Spinal cord (tissue), 10 donors: Measurements from ENCODE around the gene LDLRAD4. TPM values are rescaled to one million over a fixed set of nuclear protein-coding genes. Genes with fewer than 3 reads are reported as not detected.
A peak's percentile ranks its signal among the peaks of the same experiment; 100 is the strongest.

Experiments used
- DNase-seq, 6 donors: peaks; one replicate each; pipeline versions ENCODE4 v3.0.0 to v3.0.0-alpha.2; 2013 to 2015; ENCODE audit warnings: low spot score in 6 of 6, low read depth in 4 of 6
- H3K27ac ChIP-seq: one replicate; pipeline ENCODE4 v1.5.1; 2013; ENCODE audit warnings: low read depth, low read length, control low read depth
- H3K27me3 ChIP-seq: one replicate; pipeline ENCODE4 v1.6.1; 2013; ENCODE audit warnings: low read length; ENCODE audit not compliant: control insufficient read depth, insufficient read depth
- H3K36me3 ChIP-seq: one replicate; pipeline ENCODE4 v1.6.1; 2013; ENCODE audit warnings: low read length; ENCODE audit not compliant: control insufficient read depth, insufficient read depth
- H3K4me1 ChIP-seq: one replicate; pipeline ENCODE4 v1.6.1; 2013; ENCODE audit warnings: low read length; ENCODE audit not compliant: control insufficient read depth, insufficient read depth
- H3K4me3 ChIP-seq: one replicate; pipeline ENCODE4 v1.5.1; 2013; ENCODE audit warnings: low read depth, low read length, control low read depth
- H3K9me3 ChIP-seq: one replicate; pipeline ENCODE4 v1.6.1; 2013; ENCODE audit warnings: low read length; ENCODE audit not compliant: control insufficient read depth, insufficient read depth
- WGBS: methylation state at CpG from one replicate; pipeline ENCODE4 v1.1.5; 2013; ENCODE audit warnings: missing lambda C conversion rate; ENCODE audit not compliant: insufficient coverage; 5-methylcytosine and 5-hydroxymethylcytosine counted together
- polyA plus RNA-seq, 2 donors: library from polyadenylated mRNA; unstranded; fragments of 120-200 nt; gene quantifications; one replicate each; pipeline ENCODE4 v1.2.1, GENCODE V29; 2013; ENCODE audit not compliant: insufficient read length in 2 of 2
- total RNA-seq, 2 donors: library from RNA; depleted of rRNA in 1 of 2; stranded (reverse); fragments of 120-200 nt in 1 of 2; fragments of >200 nt in 1 of 2; gene quantifications; one replicate each; pipeline versions ENCODE4 v1.2.3 to v1.2.4, GENCODE V29; 2013 to 2014
- donor health status: healthy.

The LDLRAD4 gene
- total and polyA plus RNA-seq, 4 donors: 26.7 to 67.7 (median 38.5) TPM

DNA sequence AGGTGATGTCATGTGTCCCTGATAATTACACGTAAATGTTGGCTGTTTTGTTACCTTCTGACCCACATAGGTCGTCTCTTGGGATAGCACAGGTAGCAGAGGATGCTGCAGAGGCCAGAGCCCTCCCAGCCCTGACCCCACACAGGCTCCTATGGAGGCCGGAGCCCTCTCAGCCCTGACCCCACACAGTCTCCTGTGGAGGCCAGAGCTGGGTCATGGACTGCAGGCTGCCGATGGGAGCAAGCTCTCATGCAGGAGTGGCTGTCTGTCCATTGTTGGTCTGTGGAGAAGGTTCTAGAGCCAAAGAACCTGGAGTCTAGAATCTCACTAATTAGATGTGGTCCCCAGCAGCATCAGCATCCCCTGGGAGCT is 155.5 kb downstream of the LDLRAD4 start:
- Histone ChIP-seq H3K36me3 (no peaks in the 10 kb centered on the region), H3K27ac (no peak overlapping the region), H3K4me1 (peaks cover 67% of the 10 kb centered on the region), H3K4me3 (no peak overlapping the region), H3K27me3 (no peaks in the 10 kb centered on the region), H3K9me3 (no peaks in the 10 kb centered on the region)
- DNase-seq: no peak
- 89% methylated on average over 2 of the region's 4 CpGs for WGBS

DNA sequence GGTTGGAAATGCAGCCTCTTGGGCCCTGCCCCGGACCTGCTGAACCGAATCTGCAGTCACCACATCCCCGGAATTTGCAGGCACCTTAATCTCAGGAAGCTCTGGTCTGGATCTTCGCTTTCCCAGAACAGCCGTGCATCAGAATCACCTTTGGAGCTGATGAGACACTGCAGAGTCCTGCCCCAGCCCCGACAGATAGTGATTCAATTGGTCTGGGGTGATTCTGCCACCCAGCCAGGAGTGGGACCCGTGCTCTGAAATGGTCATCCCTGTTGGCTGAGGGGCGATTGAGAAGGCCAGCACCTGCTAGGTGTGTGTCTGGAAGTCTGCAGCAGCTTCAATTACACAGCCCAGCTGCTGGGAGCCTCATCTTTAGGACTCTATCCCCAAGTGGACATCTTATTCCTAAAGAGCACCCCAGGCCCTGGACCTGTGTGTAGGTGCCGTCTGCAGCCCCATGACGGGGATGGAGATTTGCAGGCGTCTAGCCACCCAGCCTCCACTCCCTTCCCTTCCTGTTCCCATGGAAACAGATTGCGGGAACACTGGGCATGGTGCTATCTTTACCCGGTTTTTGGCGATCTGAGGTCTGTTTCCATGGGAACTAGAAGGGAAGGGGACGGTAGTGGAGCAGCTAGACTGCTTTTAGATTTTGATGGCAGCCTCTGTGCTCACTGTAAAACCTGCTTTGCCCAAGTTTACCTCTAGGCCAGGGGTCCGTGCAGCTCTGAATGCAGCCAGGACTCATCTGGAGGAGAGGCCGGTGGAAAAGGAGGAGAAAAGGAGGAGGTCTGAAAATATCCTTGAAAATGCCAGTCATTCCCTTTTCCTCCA is 156.1 kb downstream of the LDLRAD4 start:
- Histone ChIP-seq H3K4me1 (peaks cover 67% of the 10 kb centered on the region), H3K4me3 (no peak overlapping the region), H3K36me3 (no peaks in the 10 kb centered on the region), H3K27me3 (no peaks in the 10 kb centered on the region), H3K9me3 (no peaks in the 10 kb centered on the region), H3K27ac (peak overlapping the region; percentile 75)
- WGBS: 48% methylated on average over 15 of the region's 17 CpGs
- peak; percentile 76 to 97 (median 82) for DNase-seq

DNA sequence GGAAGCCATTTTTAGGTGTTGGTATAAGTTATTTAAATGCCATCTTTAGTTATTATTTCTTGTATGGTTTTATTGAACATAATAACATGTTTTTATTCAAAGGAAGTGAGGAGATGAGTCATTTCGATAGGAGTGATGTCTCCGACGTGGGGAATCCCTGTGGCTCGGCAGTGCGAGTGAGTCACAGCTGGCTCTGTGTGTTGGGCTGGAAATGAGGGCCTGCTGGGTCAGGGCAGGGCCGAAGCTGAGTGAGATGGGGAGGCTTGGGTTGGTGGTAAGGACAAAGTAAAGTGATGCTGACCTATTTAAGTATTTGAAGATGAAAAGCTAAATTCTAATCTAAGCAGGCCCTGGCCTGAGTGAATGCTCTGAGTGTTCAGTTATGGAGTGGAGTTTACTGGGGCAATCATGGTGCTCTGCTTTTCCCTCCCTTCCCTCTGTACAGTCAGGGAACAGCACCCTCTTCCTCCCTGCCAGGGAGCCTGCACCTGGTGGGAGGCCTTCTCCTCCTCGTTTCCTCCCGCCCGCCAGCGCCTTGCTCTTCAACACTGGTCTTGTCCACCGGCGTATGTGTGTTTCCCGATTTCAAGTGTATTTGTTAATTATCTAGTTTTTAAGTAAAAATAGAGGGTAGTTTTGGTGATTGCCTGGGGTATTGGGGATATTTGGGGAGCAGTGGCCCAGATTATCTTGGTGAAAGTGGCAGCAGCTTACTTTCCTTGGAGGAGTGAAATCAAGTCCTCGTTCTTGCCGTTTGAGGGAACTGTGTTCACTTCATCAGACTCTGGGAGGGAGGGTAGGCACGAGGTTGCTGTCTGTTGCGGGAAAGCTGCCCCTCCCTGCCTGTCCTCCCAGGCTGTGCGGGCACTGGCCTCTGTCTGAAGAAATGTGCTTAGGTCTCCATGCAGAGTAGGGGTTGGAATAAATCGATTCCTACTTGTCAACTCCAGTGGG is 157.0 kb downstream of the LDLRAD4 start:
- peaks cover 73% of the 10 kb centered on the region for H3K4me1 ChIP-seq
- H3K4me3 ChIP-seq: no peak overlapping the region
- DNase-seq: peak in 1 of 6 donors; percentile 65
- H3K27me3 ChIP-seq: no peaks in the 10 kb centered on the region
- no peaks in the 10 kb centered on the region for H3K9me3 ChIP-seq
- 45% methylated on average over 14 of the region's 19 CpGs for WGBS
- H3K36me3 ChIP-seq: no peaks in the 10 kb centered on the region
- H3K27ac ChIP-seq: peak overlapping the region; percentile 75

DNA sequence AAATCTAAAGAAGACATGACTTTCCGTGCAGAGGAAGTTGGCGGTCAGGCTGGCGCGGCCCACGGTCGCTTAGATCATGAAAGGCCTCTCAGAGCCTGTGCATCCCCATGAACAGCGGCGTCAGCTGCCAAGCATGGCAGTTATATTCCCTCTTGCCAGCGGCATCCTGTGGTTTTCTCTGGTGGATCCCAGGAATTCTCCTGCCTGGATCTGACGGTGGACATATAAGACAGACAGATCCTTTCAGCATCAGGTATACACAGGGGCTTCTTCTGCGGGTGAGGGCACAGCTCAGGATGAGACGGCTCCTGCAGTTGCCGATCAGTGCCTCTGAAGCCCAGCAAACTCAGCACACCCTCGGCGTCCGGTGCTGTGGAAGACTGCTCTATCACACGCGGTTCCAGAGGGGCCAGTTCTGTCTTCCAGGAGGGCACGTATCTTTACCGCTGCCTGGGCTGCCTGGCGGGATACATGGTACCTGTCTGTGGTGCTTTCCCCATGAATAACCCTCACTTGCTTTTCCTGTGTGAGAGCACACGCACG is 157.8 kb downstream of the LDLRAD4 start:
- H3K36me3 ChIP-seq: no peaks in the 10 kb centered on the region
- peaks cover 71% of the 10 kb centered on the region for H3K4me1 ChIP-seq
- peak overlapping the region; percentile 75 for H3K27ac ChIP-seq
- 65% methylated on average over 23 of the region's 23 CpGs for WGBS
- no peaks in the 10 kb centered on the region for H3K27me3 ChIP-seq
- H3K4me3 ChIP-seq: no peak overlapping the region
- DNase-seq: peak in 2 of 6 donors; percentile 50 to 61
- H3K9me3 ChIP-seq: no peaks in the 10 kb centered on the region

DNA sequence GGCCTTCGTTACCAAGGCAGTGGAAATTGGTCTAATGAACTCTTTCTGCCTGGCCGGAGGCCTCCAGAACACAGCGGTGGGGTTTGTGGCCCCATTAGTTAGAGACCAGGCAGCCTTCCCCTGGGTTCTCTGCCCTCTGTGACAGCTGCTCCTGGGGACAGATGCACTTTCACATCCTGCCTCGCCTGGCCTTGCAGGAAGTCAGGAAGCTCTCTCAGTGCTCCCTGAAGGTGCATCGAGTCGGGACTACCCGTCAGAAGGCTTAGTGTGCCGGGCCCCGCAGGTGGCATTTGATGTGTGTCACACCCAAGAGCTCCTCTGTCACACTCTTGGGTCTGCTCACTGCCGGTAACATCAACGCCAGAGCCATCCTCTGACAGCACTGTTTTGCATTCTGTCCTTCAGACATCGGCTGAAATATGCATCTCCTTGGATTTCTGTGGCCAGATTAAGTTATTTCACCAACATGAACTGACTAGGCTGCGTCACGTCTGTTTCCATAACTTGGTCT is 158.3 kb downstream of the LDLRAD4 start:
- DNase-seq: no peak
- peaks cover 75% of the 10 kb centered on the region for H3K4me1 ChIP-seq
- H3K4me3 ChIP-seq: no peak overlapping the region
- WGBS: 80% methylated on average over 12 of the region's 14 CpGs
- no peaks in the 10 kb centered on the region for H3K9me3 ChIP-seq
- no peaks in the 10 kb centered on the region for H3K36me3 ChIP-seq
- H3K27me3 ChIP-seq: no peaks in the 10 kb centered on the region
- no peak overlapping the region for H3K27ac ChIP-seq

DNA sequence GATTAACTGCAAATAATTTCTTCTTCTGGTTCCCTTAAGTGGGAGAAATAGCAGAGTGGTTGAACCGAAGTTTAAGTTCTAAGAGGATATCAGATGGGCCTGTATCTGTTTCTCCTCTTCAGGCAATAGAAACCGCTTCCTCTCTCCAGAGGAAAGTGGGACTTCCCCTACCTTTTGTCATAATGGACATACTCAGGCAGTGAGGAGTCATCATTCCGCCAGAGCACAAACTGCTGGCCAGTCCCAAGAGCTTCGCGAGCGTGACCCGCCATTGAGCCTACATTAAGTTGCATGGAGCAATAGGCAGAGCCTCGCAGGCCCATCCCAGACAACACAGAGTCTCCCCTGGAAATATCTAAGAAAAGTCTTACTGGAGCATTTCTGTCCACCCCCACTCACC is 158.9 kb downstream of the LDLRAD4 start:
- no peak overlapping the region for H3K27ac ChIP-seq
- H3K36me3 ChIP-seq: no peaks in the 10 kb centered on the region
- H3K9me3 ChIP-seq: no peaks in the 10 kb centered on the region
- peaks cover 75% of the 10 kb centered on the region for H3K4me1 ChIP-seq
- WGBS: 100% methylated on average over 6 of the region's 8 CpGs
- no peak overlapping the region for H3K4me3 ChIP-seq
- no peaks in the 10 kb centered on the region for H3K27me3 ChIP-seq
- DNase-seq: no peak

DNA sequence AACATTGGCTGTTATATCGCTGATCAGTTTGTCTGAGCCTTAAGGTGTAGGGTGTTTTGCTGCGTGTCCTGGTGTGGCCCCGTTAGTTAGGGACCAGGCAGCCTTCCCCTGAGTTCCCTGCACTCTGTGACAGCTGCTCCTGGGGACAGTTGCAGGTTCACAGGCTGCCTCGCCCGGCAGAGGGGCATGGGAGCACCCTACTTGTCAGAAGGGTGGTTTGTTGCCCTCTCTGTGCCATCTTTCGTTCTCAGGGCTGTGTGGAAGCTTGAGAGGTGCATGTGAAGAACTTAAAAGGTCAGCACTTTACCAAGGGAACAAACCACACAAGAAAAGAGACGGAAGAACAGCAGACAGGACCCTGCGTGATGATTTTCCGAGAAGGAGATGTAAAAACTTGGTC is 159.6 kb downstream of the LDLRAD4 start:
- Histone ChIP-seq H3K4me1 (peaks cover 78% of the 10 kb centered on the region), H3K36me3 (no peaks in the 10 kb centered on the region), H3K27me3 (no peaks in the 10 kb centered on the region), H3K9me3 (no peaks in the 10 kb centered on the region), H3K27ac (no peak overlapping the region), H3K4me3 (no peak overlapping the region)
- no peak for DNase-seq
- 93% methylated on average over 3 of the region's 9 CpGs for WGBS

DNA sequence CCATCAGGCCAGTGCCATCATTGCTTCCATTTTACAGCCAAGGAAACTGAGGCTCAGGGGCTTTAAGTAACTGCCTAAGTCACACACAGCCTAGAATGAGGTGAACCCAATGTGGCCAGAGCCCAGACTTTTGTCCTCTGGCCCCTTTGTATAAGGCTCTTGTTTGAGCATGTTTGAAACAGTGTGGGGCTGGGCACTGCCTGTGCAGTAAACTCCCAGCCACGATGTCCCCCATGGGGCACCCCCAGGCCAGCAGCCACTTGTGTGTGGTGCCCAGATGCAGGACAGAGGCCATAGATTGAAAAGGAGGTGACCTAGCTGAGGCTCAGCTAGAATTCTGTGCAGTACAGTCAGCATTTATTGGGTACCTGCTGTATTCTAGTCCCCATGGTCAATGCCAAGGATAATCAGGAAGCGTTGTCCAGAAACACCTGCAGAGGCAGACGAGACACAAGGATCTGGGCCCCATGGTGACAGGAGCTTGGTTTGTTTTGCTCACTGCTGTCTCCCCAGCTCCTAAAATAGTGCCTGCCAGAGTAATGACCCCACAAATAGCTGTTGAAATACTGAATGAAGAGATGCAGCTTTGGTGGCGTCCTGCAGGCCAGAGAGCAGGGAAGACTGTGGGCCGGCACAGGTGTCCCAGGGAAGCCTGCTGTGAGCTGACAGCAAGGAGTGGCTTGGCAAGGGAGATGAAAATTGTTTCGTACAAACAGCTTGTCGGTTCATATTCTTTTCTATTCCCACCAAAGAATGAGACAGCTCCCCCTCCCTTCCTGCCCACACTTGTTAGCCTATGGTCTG is 160.7 kb downstream of the LDLRAD4 start:
- H3K4me3 ChIP-seq: no peak overlapping the region
- no peak for DNase-seq

More for the DNA sequence above, 160.7 kb downstream of the LDLRAD4 start:
- Histone ChIP-seq H3K36me3 (no peaks in the 10 kb centered on the region), H3K4me1 (peaks cover 80% of the 10 kb centered on the region), H3K27me3 (no peaks in the 10 kb centered on the region), H3K9me3 (no peaks in the 10 kb centered on the region), H3K27ac (no peak overlapping the region)
- 41% methylated on average over 4 of the region's 7 CpGs for WGBS
